ENCODE results near the gene AFG1L. TPM values are rescaled to one million over a fixed set of nuclear protein-coding genes. Genes with fewer than 3 reads are reported as not detected.
"Not testable (repeated sequence)": the region's sequence is repeated elsewhere in the genome, so short reads cannot be mapped to it uniquely, and the experiment has no call there.

Gene AFG1L
- total RNA-seq, 2 donors from 2014 or later: 5.9 to 7.2 TPM

GRCh38 chr6:108559097-108559883, 264.4 kb downstream of the AFG1L start:
- peaks cover 27% of the 10 kb centered on the region for H3K27me3 Mint-ChIP-seq (ENCODE audit: low read depth)

DNA sequence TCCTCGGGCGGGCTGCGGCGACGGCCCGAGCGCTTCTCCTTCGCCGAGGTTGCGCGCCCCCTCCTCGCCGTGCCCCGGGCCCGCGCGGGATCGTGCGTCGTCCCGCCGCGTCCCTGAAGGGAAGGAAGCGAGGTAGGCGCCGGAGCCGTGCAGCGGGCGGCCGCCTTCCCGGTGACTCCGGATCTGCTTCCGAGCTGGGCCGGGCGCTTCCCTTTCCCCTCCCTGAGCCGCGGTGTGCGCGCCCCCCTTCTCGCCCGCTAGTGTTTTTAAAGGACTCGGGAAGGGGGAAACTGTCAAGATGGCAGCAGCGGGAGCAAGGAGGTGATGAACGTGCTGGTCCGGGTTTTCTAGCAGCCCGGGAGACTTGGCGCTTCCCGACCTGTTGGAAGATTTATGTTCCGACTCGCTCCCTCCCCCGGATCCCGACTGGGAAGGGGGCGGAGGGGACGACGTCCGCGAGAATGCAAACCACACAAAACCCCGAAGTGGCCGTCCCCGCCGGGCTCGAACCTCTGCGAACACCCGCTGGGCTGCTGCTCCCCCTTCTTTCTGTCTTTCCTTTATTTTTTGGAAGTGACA, 265.1 kb downstream of the AFG1L start:
- peaks cover 25% of the 10 kb centered on the region for H3K27me3 Mint-ChIP-seq (ENCODE audit: low read depth)
- DNase-seq: peak in 1 of 2 donors; percentile 38

More at GRCh38 chr6:108559097-108559883, 264.4 kb downstream of the AFG1L start:
- Mint-ChIP-seq H3K27ac (peak overlapping the region; percentile 93), H3K9me3 (no peaks in the 10 kb centered on the region), H3K36me3 (ENCODE audit: insufficient read depth in 2 of 2) (peaks cover 5 to 10% of the 10 kb centered on the region in 2 donors), H3K4me3 (peak overlapping the region; percentile 88 to 94), H3K4me1 (ENCODE audit: low read depth) (peaks cover 30% of the 10 kb centered on the region)
- DNase-seq (peak; percentile 86 to 87), ATAC-seq (replicated peaks in 1 of 2) (peak; percentile 68)

GRCh38 chr6:108560463-108561308, 265.8 kb downstream of the AFG1L start, which contains the start of gene FOXO3:
FOXO3 (plus strand) TSS chr6:108560917; CDS start chr6:108561209, 292 bp downstream.
- H3K27ac Mint-ChIP-seq: no peak within 1 kb of the TSS

More for the DNA sequence above, 265.1 kb downstream of the AFG1L start:
- peak overlapping the region; percentile 88 to 94 for H3K4me3 Mint-ChIP-seq
- H3K36me3 Mint-ChIP-seq (ENCODE audit: insufficient read depth in 2 of 2): peaks cover 5 to 10% of the 10 kb centered on the region in 2 donors
- H3K27ac Mint-ChIP-seq: no peak overlapping the region
- ATAC-seq (replicated peaks in 1 of 2): peak; percentile 0 to 9
- peaks cover 37% of the 10 kb centered on the region for H3K4me1 Mint-ChIP-seq (ENCODE audit: low read depth)
- no peaks in the 10 kb centered on the region for H3K9me3 Mint-ChIP-seq

GRCh38 chr6:108561309-108561647, 266.4 kb downstream of the AFG1L start:
- not testable (repeated sequence) for H3K27ac Mint-ChIP-seq; DNase-seq; H3K9me3 Mint-ChIP-seq; ATAC-seq (replicated peaks in 1 of 2)
- Mint-ChIP-seq H3K36me3 (ENCODE audit: insufficient read depth in 2 of 2) (peaks cover 5 to 10% of the 10 kb centered on the region in 2 donors), H3K4me1 (ENCODE audit: low read depth) (peaks cover 50% of the 10 kb centered on the region), H3K27me3 (ENCODE audit: low read depth) (peaks cover 18% of the 10 kb centered on the region), H3K4me3 (peak overlapping the region in 1 of 2 donors; percentile 66)

More at GRCh38 chr6:108560463-108561308, 265.8 kb downstream of the AFG1L start, which contains the start of gene FOXO3:
- Mint-ChIP-seq H3K27me3 (ENCODE audit: low read depth) (peaks cover 18% of the 10 kb centered on the region), H3K4me3 (peak within 1 kb of the TSS; percentile 88 to 94), H3K36me3 (ENCODE audit: insufficient read depth in 2 of 2) (peaks cover 5 to 10% of the 10 kb centered on the region in 2 donors), H3K4me1 (ENCODE audit: low read depth) (peaks cover 44% of the 10 kb centered on the region), H3K9me3 (no peaks in the 10 kb centered on the region)
- DNase-seq (peak; percentile 65 to 67), ATAC-seq (replicated peaks in 1 of 2) (peak; percentile 11 to 12)

GRCh38 chr6:108561742-108562502, 267.1 kb downstream of the AFG1L start:
- peak overlapping the region; percentile 43 for H3K27ac Mint-ChIP-seq

DNA sequence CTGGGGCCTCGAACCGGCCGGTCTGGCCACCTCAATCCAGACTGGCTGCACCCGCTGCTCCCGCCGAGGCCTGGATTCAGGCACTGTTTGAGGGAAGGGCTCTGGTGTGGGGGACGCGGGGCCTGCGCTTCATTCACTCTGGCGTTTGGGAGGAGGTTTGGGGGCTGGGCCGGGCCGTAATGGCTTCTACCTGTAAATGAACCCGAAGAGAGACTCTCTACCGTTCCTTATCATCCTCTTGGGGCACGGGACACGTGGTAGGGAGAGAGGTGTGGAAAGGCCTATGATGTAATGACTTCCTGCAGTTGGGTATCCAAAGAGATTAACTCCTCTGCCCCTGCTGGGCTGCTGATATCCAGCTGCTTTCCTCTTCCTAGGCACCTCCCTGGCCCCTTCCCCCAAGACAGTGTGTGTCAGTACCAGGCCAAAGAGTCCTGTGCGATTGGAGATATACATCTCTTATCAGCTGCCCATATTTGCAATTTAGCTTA, 267.7 kb downstream of the AFG1L start:
- peak overlapping the region; percentile 14 for H3K27ac Mint-ChIP-seq
- no peaks in the 10 kb centered on the region for H3K9me3 Mint-ChIP-seq
- ATAC-seq (replicated peaks in 1 of 2): no peak
- peak overlapping the region; percentile 62 to 65 for H3K4me3 Mint-ChIP-seq
- peaks cover 18% of the 10 kb centered on the region for H3K27me3 Mint-ChIP-seq (ENCODE audit: low read depth)
- DNase-seq: no peak
- peaks cover 5 to 10% of the 10 kb centered on the region in 2 donors for H3K36me3 Mint-ChIP-seq (ENCODE audit: insufficient read depth in 2 of 2)
- peaks cover 52% of the 10 kb centered on the region for H3K4me1 Mint-ChIP-seq (ENCODE audit: low read depth)

More at GRCh38 chr6:108561742-108562502, 267.1 kb downstream of the AFG1L start:
- H3K9me3 Mint-ChIP-seq: no peaks in the 10 kb centered on the region
- peaks cover 18% of the 10 kb centered on the region for H3K27me3 Mint-ChIP-seq (ENCODE audit: low read depth)
- H3K4me3 Mint-ChIP-seq: peak overlapping the region; percentile 62 to 65
- H3K36me3 Mint-ChIP-seq (ENCODE audit: insufficient read depth in 2 of 2): peaks cover 5 to 10% of the 10 kb centered on the region in 2 donors
- ATAC-seq (replicated peaks in 1 of 2) (no peak), DNase-seq (no peak)
- H3K4me1 Mint-ChIP-seq (ENCODE audit: low read depth): peaks cover 50% of the 10 kb centered on the region

DNA sequence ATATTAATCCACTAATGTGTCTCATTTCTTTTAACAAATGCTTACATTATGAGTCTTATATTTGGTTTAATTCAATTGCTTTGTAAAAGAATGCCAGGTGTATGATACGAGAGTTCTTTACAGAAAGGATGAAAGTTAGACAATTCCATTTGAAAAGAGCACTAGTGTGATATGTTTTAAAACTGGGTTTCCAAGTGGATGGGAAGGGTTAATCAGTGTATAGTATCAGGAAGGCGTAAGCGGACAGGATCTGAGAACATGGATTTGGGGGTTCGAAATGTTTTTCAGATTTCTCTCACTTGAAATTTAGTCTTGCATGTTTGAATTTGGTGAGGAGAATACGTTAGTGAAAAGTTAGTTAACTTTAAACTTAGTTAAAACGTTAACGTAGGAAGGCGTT, 268.4 kb downstream of the AFG1L start:
- no peak for DNase-seq
- H3K4me1 Mint-ChIP-seq (ENCODE audit: low read depth): peaks cover 56% of the 10 kb centered on the region
- peaks cover 7 to 12% of the 10 kb centered on the region in 2 donors for H3K36me3 Mint-ChIP-seq (ENCODE audit: insufficient read depth in 2 of 2)
- no peak for ATAC-seq (replicated peaks in 1 of 2)
- H3K4me3 Mint-ChIP-seq: peak overlapping the region in 1 of 2 donors; percentile 62
- no peaks in the 10 kb centered on the region for H3K9me3 Mint-ChIP-seq
- peaks cover 18% of the 10 kb centered on the region for H3K27me3 Mint-ChIP-seq (ENCODE audit: low read depth)
- no peak overlapping the region for H3K27ac Mint-ChIP-seq

GRCh38 chr6:108564178-108564577, 269.3 kb downstream of the AFG1L start:
- DNase-seq (peak; percentile 16 to 20), ATAC-seq (replicated peaks in 1 of 2) (peak; percentile 8 to 10)
- H3K36me3 Mint-ChIP-seq (ENCODE audit: insufficient read depth in 2 of 2): peaks cover 7 to 8% of the 10 kb centered on the region in 2 donors
- peak overlapping the region; percentile 95 for H3K27ac Mint-ChIP-seq
- H3K9me3 Mint-ChIP-seq: no peaks in the 10 kb centered on the region
- peak overlapping the region; percentile 16 to 72 for H3K4me3 Mint-ChIP-seq
- H3K27me3 Mint-ChIP-seq (ENCODE audit: low read depth): peaks cover 18% of the 10 kb centered on the region
- H3K4me1 Mint-ChIP-seq (ENCODE audit: low read depth): peaks cover 58% of the 10 kb centered on the region

- Mint-ChIP-seq H3K4me1 (ENCODE audit: low read depth) (peaks cover 63% of the 10 kb centered on the region), H3K27ac (peak overlapping the region; percentile 95), H3K27me3 (ENCODE audit: low read depth) (peaks cover 18% of the 10 kb centered on the region), H3K36me3 (ENCODE audit: insufficient read depth in 2 of 2) (peaks cover 7 to 8% of the 10 kb centered on the region in 2 donors), H3K4me3 (peak overlapping the region; percentile 16 to 72), H3K9me3 (no peaks in the 10 kb centered on the region)
- peak; percentile 12 to 14 for DNase-seq
- peak; percentile 68 to 72 for ATAC-seq (replicated peaks in 1 of 2)
Measured at GRCh38 chr6:108565091-108565766, 270.4 kb downstream of the AFG1L start.

GRCh38 chr6:108565893-108566292, 271.0 kb downstream of the AFG1L start:
- Mint-ChIP-seq H3K27ac (peak overlapping the region; percentile 90), H3K36me3 (ENCODE audit: insufficient read depth in 2 of 2) (peaks cover 7 to 8% of the 10 kb centered on the region in 2 donors)

GRCh38 chr6:108566406-108566805, 271.6 kb downstream of the AFG1L start:
- H3K27me3 Mint-ChIP-seq (ENCODE audit: low read depth): peaks cover 18% of the 10 kb centered on the region
- H3K4me1 Mint-ChIP-seq (ENCODE audit: low read depth): peaks cover 63% of the 10 kb centered on the region
- ATAC-seq (replicated peaks in 1 of 2) (no peak), DNase-seq (no peak)
- H3K27ac Mint-ChIP-seq: peak overlapping the region; percentile 90
- H3K9me3 Mint-ChIP-seq: no peaks in the 10 kb centered on the region
- H3K36me3 Mint-ChIP-seq (ENCODE audit: insufficient read depth in 2 of 2): peaks cover 7 to 8% of the 10 kb centered on the region in 2 donors
- peak overlapping the region in 1 of 2 donors; percentile 72 for H3K4me3 Mint-ChIP-seq

More at GRCh38 chr6:108565893-108566292, 271.0 kb downstream of the AFG1L start:
- peak in 1 of 2 donors; percentile 2 for ATAC-seq (replicated peaks in 1 of 2)
- Mint-ChIP-seq H3K27me3 (ENCODE audit: low read depth) (peaks cover 18% of the 10 kb centered on the region), H3K4me3 (peak overlapping the region; percentile 5 to 72), H3K4me1 (ENCODE audit: low read depth) (peaks cover 63% of the 10 kb centered on the region), H3K9me3 (no peaks in the 10 kb centered on the region)
- DNase-seq: no peak
